GM21825 (cell line): ENCODE data around the gene SH2D3A.
"Not testable (repeated sequence)": the region's sequence is repeated elsewhere in the genome, so short reads cannot be mapped to it uniquely, and the experiment has no call there.

Source experiments
- ATAC-seq: cut with Tn5 transposase; IDR thresholded peaks from one replicate; pipeline ENCODE4 v1.9.1; 2021; ENCODE audit warnings: mild to moderate bottlenecking, moderate library complexity; ENCODE audit not compliant: unreplicated experiment

Gene SH2D3A

DNA sequence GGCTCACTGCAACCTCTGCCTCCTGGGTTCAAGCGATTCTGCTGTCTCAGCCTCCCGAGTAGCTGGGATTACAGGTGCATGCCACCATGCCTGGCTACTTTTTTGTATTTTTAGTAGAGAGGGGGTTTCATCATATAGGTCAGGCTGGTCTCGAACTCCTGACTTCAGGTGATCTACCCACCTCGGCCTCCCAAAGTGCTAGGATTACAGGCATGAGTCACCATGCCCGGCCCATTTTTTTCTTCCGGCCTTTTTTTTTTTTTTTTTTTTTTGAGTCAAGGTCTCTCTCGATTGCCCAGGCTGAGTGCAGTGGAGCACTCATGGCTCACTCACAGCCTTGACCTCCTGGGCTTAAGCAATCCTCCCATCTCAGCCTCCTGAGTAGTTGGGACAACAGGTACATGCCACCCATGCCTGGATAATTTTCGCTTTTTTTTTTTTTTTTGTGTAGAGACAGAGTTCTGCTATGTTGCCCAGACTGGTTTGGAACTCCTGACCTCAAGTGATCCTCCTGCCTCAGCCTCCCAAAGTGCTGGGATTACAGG is 4.9 kb downstream of the SH2D3A start:
- not testable (repeated sequence) for ATAC-seq

DNA sequence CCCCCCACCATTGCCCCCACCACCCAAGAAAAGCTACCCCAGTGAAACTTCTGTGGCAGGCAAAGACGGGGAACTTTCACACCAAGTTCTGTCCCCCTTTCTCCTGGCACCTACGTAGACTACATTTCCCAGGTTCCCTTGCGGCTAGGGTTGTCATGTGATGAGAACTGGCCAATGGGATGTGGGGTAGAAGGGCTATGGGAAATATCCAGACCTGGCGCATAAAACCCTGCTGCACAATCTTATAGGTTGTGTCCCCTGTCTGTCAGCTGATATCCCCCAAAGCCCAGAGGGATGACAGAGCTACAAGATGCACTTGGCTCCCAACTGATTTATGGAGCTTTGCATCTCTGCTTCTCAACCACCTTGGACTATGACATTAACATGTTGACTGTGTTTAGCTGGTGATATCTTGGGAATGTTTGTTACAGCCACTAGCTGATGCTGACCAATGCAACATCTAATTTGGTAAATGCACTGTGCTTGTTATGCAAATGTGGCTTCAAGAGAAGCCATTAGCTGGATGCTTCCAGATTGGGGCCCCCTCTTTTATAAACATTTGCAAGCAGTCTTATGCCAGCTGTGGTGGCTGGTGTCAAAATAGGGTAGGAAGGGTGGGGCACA is 6.1 kb downstream of the SH2D3A start:
- no peak for ATAC-seq

DNA sequence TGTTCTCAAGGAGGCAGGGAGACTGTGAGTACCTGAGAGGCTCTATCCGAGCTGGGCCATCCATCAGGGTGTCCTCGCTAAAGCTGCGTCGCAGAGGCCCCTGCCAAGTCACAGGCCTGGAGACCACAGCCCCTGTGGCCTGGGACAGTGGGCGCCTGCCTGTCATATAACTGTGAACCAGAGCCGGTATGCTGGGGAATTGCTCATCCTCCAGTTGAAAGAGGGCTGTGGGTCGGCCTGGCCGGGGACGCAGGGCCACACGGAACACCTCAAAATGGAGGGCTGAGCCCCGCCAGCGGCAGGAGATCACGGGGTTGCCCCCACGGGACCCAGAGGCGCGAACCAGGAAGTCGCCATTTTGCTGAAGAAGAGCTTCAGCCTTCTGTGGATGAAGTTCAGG is 6.6 kb downstream of the SH2D3A start:
- no peak for ATAC-seq

DNA sequence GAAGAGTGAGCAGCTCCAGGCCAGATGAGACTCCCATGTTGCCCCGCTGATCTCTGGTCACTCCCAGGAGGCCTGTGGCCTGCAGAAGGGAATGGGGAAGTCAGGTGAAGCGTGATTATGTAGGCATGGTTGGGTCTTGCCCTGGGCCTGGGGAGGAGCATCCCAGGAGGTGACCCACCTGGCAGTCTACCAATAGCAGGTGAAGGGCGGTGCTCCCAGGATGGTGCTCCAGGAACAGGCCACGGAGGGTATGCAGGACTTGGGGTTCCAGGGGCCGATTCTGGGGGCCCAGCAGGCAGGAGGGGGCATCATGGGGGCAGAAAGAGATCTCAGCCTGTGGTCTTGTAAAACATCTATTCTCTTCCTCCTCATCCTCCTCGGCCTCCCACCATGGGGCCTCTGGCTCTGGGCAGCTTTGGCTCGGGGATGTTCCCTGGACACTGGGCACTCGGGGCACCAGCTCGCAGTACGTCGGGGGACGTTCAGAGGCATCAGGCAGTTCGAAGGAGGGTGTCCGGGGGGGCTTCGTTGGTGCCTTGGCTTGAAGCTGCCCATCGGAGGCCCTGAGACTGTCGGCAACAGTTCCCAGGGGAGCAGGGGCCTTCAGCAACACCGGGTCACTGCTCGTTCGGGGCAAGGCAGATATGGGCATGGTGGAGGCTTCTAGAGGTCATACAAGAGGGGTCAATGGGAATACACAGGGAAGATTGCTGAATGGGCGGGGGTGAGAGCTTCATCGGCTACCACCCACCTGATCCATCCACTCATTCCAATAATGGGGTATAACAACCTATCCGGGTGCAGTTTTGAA is 12.4 kb downstream of the SH2D3A start:
- no peak for ATAC-seq

DNA sequence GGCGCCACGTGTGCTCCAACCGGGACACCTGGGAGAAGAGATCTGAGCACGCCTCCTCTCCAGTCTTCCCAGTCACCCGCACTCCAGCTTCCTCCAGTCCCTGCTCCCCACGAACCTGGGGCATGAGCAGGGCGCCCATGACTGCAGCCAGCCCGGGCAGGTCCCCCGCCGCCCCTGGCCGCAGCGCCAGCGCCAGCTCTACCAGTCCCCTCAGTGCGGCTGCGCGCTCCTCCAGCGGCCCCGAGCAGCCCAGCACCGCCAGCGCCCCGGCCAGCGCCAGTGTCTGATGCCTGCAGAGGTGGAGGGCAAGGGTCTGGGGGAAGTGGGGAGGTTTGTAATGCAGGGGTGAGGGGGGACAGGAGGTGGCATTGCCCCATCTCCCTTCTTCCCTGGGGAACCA is 13.1 kb downstream of the SH2D3A start:
- ATAC-seq, result no peak

DNA sequence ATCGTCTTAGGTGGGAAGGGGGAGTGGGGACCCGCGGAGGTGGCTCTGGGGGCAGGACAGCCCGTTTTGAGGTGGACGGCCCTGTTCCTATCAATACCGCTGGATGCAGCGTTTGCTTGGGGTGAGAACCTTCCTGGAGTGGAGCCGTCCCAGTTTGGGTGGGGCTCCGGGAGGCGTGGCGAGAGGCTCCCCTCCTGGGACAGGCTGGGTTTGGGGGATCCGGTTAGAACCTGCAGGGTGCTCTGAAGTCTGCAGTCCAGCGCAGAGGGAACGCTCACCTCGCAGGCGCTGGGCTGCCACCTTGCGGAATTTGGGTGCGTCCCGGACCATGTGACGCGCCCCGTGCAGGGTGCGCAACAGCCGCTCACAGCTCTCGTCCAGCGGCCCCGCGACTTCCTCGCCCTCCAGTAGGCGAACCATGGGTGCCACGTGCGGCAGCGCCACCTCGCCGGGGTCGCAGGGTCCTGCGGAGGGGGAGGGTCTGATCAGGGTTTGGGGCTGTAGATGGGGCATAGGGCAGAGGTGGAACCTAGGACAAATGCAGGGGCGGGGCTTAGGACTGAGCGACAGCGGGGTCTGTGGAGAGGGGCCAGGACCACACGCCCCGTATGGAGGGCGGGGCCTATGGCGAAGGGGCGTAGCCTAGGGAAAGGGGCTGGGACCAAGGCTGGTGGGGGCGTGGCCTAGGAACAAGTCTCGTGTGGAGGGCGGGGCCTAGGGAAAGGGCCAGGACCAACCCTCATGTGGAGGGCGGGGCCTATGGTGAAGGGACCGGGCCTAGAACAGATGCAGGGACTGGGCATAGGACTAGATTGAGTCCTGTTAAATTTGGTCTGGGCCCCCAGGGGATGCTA is 13.8 kb downstream of the SH2D3A start:
- peak; percentile 74 for ATAC-seq

DNA sequence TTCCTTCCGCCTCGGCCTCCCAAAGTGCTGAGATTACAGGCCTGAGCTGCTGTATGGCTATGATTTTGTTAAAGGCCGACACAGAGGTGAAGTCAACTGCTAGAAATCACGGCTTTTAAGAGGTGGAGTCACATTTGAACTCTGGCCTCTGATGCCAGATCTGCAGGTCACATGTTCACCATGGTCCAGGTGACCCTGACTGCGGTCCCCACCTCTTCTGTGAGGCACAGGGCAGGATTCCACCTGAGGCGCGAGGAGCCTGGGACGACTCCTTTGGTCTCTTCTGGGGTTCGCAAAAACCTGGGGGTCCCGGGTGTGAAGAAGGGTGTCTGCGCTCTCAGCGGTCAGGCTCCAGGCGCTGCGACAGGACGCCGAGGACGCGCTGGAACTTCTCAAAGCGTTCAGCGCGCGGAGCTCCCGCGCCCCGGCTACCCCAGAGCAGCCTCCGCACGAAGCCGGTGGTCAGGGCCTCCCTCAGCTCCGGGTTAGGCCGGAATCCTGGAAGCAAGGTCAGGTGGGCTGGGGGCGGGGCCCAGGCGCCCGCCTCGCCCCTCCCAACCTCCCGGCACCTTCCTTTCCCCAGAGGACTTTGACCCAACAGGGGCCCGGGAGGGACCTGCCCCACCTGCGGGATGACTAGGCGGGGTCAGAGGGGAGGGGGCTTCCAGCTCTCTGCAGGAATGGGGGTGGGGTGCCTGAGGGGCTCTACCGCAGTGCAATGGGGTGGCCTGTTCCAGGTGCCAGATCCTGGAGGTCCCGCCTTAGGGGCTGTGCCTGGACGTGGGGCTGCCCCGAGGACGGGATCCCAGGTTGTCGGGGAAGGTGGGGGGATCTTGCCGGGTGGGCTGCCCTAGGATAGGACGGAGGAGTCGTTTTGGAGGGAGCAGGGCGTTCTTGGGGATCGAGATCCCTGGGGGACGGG is 14.7 kb downstream of the SH2D3A start:
- ATAC-seq, result no peak

DNA sequence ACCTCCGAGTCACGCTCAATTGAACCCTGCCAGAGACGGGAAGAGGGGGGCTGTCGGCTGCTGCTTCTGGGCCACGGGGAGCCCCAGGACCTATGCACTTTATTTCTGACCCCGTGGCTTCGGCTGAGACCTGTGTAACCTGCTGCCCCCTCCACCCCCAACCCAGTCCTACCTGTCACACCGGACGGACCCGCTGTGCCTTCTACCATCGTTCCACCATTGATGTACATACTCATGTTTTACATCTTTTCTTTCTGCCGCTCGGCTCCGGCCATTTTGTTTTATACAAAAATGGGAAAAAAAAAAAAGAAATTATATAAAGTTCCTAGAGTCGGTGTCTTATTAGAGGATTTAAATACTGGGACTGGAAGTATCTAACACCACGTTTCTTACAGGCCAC is 16.0 kb downstream of the SH2D3A start:
- ATAC-seq, result no peak

DNA sequence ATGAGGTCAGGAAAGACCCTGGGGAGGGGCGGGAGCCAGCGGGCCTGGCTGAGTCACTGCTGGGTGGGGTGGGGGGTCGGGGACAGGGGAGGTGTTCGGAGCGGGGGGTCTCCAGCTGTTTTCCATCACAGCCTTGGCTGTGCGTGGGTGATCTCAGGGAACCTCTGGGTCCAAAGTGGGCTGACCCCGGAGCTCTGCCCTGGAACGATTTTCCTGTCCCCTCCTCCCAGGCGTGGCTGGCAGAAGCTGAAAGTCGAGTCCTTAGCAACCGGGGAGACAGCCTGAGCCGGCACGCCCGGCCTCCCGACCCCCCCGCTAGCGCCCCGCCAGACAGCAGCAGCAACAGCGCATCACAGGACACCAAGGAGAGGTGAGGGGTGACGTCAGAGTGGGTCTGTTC is 17.2 kb downstream of the SH2D3A start:
- no peak for ATAC-seq

DNA sequence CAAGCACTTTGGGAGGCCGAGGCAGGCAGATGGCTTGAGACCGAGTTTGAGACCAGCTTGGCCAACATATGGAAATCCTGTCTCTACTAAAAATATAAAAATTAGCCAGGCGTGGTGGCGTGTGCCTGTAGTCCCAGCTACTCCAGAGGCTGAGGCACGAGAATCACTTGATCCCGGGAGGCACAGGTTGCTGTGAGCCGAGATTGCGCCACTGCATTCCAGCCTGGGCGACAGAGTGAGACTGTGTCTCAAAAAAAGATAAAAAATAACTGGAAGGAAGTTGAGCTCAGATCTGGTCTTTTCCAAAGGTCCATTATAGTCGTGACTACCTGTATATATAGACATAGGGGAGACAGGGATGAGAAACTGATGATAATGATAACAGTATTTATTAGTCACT is 18.7 kb downstream of the SH2D3A start:
- not testable (repeated sequence) for ATAC-seq

DNA sequence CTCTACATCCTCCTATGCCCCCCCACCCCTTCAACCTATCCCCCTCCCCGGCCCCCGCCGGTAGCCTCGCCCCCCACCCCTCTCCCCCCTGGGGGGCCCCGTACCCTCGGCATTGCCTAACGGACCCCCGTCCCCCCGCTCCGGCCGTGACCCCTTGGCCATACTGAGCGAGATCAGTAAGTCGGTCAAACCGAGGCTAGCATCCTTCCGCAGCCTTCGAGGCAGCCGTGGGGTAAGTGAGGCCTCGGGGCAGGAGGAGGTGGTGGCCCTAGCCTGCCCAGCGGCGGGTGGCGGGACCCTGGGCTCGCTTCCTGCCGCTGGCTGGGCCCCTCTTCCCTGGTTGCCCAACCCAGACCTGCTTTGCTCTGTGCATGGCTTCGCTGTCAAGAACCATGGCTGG is 21.3 kb downstream of the SH2D3A start:
- ATAC-seq, result no peak

DNA sequence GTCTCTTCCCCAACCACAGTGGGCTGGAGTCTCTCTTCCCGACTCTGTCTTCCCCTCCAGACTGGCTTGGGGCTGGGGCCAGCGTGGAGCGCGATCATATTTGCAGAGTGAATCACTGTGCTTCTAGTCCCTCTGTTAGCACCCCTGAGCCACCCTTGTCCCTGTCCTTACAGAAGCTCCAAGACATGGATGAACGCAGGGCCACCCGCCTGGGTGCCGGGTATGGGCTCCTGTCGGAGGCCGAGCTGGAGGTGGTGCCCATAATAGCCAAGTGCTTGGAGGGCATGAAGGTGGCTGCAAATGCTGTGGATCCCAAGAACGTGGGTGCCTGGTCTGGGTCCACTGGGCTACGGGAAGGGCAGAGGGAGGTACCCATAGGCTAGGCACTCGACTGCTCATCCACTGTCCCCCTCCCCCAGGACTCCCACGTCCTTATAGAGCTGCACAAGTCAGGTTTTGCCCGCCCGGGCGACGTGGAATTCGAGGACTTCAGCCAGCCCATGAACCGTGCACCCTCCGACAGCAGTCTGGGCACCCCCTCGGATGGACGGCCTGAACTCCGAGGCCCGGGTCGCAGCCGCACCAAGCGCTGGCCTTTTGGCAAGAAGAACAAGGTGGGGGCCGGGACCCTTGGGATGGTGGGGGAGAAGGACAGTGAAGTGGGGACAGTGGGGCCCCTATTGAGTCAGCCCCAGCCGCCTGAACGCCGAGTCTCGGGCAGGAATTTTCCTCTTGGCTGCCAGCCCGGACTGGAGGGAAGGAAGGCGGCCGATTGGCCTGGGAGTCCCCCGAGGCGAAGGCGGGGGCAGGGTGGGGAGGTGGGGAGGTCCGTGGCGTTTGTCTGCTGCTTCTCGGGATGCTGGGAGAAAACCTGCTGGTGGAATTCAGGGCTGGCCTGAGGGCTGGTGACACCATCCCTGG is 22.6 kb downstream of the SH2D3A start:
- no peak for ATAC-seq

DNA sequence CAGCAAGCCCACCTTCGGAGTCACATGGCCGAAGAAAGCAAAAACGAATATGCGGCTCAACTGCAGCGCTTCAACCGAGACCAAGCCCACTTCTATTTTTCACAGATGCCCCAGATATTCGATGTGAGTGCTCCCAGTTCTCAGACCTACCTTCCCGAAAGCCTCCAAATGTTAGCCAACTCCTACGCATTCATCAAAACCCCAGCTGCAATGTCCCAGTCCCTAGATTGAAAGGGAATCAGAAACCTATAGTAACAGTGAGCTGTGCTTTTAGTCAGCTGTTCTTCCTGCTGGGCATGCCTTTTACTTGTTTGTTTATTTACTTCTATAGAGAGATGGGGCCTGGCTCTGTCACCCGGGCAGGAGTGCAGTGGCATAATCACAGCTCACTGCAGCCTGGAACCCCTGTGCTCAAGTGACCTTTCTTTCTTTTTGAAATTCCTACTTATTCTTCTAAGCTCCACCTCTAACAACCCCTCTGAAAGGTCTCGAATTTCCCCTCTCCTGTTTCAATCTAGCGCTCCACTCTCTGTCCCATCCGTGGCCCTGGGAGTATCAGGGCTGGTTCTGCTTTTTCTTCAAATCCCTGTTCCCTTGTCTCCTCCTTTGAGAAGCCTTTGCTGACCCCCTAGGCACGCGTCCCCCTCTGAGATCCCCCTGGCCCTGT is 23.4 kb downstream of the SH2D3A start:
- ATAC-seq, result no peak

DNA sequence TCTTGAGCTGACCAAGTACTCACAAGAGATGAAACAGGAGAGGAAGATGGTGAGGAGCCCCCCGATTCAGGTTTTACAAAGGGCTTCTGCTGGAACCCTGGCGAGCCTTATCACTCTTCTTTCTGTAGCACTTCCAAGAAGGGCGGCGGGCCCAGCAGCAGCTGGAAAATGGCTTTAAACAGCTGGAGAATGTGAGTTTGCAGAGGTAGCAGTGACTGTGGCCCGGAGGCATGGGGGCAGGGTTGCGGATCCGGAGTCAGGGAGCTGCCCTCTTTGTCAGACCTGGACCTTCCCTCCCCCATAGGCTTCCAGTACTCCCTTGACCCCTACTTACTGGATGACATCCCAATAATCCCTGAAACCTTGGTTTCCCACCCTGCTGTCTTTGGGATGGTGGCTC is 24.2 kb downstream of the SH2D3A start:
- no peak for ATAC-seq

DNA sequence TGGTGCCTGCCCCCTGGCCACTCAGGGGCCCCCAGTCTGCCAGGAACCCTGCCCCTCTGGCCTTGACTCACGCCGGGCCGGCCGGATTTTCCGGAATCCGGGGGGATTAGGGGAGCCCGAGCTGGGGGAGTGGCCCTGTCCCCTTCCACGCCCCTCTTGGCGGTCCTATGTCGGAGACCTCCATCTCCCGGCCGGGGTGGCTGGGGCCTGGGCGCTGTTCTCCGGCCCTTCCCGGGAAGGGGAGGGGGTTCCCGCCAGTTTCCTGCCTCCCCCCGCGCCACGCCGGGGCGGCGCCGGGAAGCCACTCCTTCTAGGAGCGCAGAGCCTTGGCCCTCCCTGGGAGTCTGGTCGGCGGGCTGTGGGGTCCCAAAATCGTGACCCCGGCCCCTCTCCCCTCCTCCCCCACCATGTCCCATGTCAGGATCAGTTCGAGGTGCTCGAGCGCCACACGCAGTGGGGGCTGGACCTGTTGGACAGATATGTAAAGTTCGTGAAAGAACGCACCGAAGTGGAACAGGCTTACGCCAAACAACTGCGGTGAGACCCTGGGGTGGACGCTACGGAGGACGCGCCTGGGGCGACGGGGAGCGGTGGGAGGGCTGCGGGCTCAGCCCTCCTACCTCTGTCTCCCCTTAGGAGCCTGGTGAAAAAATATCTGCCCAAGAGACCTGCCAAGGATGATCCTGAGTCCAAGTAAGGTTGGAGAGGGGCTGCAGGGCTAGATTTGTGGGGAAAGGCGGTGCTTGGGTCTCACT is 26.5 kb downstream of the SH2D3A start:
- ATAC-seq, result no peak

DNA sequence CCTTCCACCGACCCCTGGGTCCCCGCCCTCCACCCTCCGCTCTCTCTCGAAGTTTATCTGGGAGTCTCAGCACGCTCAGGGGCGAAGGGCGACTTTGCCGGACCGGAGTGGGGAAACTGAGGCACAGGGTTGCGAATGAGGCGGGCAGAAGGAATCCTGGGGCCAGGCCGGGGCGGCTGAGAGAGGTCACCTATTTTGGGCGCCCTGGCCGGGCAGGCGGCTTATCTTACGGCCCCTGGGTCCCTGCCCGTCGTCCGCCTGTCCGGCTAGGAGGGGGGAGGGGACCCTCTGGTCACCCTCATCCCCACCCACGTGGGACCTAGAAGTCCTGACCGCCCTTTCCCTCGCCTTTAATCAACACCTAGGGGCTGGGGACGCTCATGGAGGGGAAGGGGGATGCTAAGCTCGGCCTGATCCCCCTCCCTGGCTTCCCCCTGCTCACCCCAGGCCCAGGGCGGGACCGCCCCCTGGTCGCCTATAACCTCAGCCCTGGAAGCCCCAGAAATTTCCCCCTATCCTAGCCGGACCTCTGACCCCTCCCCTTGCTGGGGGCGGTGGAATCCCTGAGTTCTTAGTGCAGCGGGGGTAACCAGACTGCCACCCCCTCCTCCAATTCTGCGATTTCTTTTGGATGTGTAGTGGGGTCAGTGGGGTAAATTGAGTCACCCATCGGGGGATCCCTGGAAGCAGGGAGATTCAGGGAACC is 27.2 kb downstream of the SH2D3A start:
- no peak for ATAC-seq

DNA sequence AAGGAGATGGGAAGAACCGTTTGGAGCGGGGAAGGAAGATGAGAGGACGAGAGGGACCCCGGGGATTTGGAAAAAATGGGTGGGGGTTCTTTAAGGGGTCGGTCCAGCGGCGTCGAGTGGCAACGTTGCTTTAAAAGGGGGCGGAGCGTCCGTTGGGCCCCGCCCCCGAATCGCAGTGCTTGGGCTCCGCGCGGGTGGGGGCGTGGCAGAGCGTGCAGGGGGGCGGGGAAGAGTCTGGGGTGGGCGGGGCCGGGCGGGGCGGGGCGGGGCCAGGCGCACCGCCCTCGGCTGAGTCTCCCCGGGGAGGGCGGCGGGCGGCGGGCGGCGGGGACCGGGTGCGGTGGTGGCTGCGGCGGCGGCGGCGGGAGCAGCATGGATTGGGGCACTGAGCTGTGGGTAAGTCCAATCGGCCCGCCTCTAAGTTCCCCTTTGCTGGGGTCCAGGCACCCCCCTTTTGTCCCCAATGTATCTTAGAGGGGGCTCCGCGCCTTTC is 27.8 kb downstream of the SH2D3A start, which contains the start of gene TRIP10:
Gene TRIP10 (plus strand): TSS at position 291 of the 493 bp plus-strand sequence. CDS start 82 bp downstream, at position 373.
- ATAC-seq, result no peak
